ENCODE measurements around the gene YY1.

- TF ChIP-seq EZH2phosphoT487 (IDR thresholded peaks at IDR 0.05; ENCODE audit: low read depth, severe bottlenecking, unreplicated experiment) (no peak), CTCF (IDR thresholded peaks at IDR 0.05; ENCODE audit: poor library complexity) (no peak)
These were observed 23.5 kb upstream of the YY1 start for GRCh38 chr14:100215330-100215885.
